CD4-positive, alpha-beta memory T cell (primary cell): Measurements from ENCODE around the gene ATP13A2. TPM values are rescaled to one million over a fixed set of nuclear protein-coding genes. Genes with fewer than 3 reads are reported as not detected.

Experiments
- CTCF ChIA-PET: fragments of 350-600 bp; sonication (Branson Sonifier 250); formaldehyde crosslinking; loops from one replicate; lab custom pipeline; 2021; ENCODE audit warnings: inconsistent platforms; ENCODE audit not compliant: partially characterized antibody; lab: Charles Lee
- POLR2A ChIA-PET: fragments of 350-600 bp; sonication (Branson Sonifier 250); formaldehyde crosslinking; loops from one replicate; lab custom pipeline; 2021; ENCODE audit not compliant: partially characterized antibody; lab: Charles Lee
- DNase-seq, 5 donors: peaks; one replicate each; pipeline versions ENCODE4 v3.0.0 to v3.0.0-alpha.2; 2020 to 2022; ENCODE audit warnings: mixed read lengths in 1 of 5
- H3K27ac ChIP-seq: one replicate; pipeline ENCODE4 v1.7.0; 2013; ENCODE audit warnings: low read depth, low read length
- H3K27me3 ChIP-seq: 2 replicates; pipeline ENCODE4 v1.7.0; 2013; ENCODE audit warnings: mild to moderate bottlenecking, low read length, moderate library complexity; ENCODE audit not compliant: insufficient read depth
- H3K36me3 ChIP-seq: 2 replicates; pipeline ENCODE4 v1.7.0; 2013; ENCODE audit warnings: mild to moderate bottlenecking, low read length, moderate library complexity; ENCODE audit not compliant: insufficient read depth
- H3K4me1 ChIP-seq: 2 replicates; pipeline ENCODE4 v1.7.0; 2013; ENCODE audit warnings: mild to moderate bottlenecking, low read length, moderate library complexity; ENCODE audit not compliant: insufficient read depth
- H3K4me3 ChIP-seq, 2 donors: one replicate each; pipeline ENCODE4 v1.7.0; 2013; ENCODE audit warnings: low read length in 2 of 2, mild to moderate bottlenecking in 1 of 2
- H3K9me3 ChIP-seq, 2 donors: one replicate each; pipeline ENCODE4 v1.7.0; 2013; ENCODE audit warnings: low read length in 2 of 2, control low read depth in 1 of 2; ENCODE audit not compliant: control insufficient read depth in 1 of 2
- H3K27ac Mint-ChIP-seq, 7 donors: one replicate each; pipeline ENCODE4 v1.8.0; 2020 to 2021; ENCODE audit warnings: mixed read lengths in 7 of 7, mild to moderate bottlenecking in 6 of 7, inconsistent platforms in 3 of 7, moderate library complexity in 3 of 7
- H3K27me3 Mint-ChIP-seq, 2 donors: one replicate each; pipeline ENCODE4 v1.8.0; 2020 to 2021; ENCODE audit warnings: mixed read lengths in 2 of 2
- H3K36me3 Mint-ChIP-seq, 2 donors: one replicate each; pipeline ENCODE4 v1.8.0; 2020 to 2021; ENCODE audit warnings: mixed read lengths in 2 of 2, inconsistent platforms in 1 of 2, mild to moderate bottlenecking in 1 of 2
- H3K4me1 Mint-ChIP-seq, 4 donors: one replicate each; pipeline ENCODE4 v1.8.0; 2020 to 2021; ENCODE audit warnings: mixed read lengths in 4 of 4, mild to moderate bottlenecking in 1 of 4
- H3K4me3 Mint-ChIP-seq, 8 donors: one replicate each; pipeline ENCODE4 v1.8.0; 2020 to 2021; ENCODE audit warnings: mixed read lengths in 8 of 8, mild to moderate bottlenecking in 7 of 8, moderate library complexity in 6 of 8, inconsistent platforms in 3 of 8
- H3K9me3 Mint-ChIP-seq, 8 donors: one replicate each; pipeline ENCODE4 v1.8.0; 2020 to 2021; ENCODE audit warnings: mixed read lengths in 8 of 8, mild to moderate bottlenecking in 5 of 8, inconsistent platforms in 3 of 8, moderate library complexity in 1 of 8
- intact Hi-C: fragments of 100-400 bp; cut with micrococcal nuclease; formaldehyde crosslinking; loops from one replicate; pipeline ENCODE4 v1.15.1; 2023
- polyA plus RNA-seq, 2 donors: library from polyadenylated mRNA; unstranded; fragments of 300-500 nt; fragmentation: Illumina TruSeq; gene quantifications; one replicate each; pipeline ENCODE4 v1.2.3, GENCODE V29; 2021
- total RNA-seq, 2 experiments: library from RNA; stranded (reverse); gene quantifications; one replicate each; pipeline ENCODE4 v1.2.3, GENCODE V29; 2021

ATP13A2 gene
- total and polyA plus RNA-seq, 4 experiments from 2014 or later, result 24.6 to 60.4 (median 55.6) TPM

- POLR2A ChIA-PET, result no interaction called here
- no peaks in the 10 kb centered on the region for H3K4me1 Mint-ChIP-seq
- no peaks in the 10 kb centered on the region for H3K9me3 Mint-ChIP-seq
- peaks cover 16 to 39% of the 10 kb centered on the region in 2 donors for H3K36me3 Mint-ChIP-seq
- Histone ChIP-seq H3K9me3 (no peaks in the 10 kb centered on the region), H3K27ac (no peak overlapping the region), H3K36me3 (peaks cover 20% of the 10 kb centered on the region), H3K4me1 (no peaks in the 10 kb centered on the region), H3K27me3 (no peaks in the 10 kb centered on the region), H3K4me3 (no peak overlapping the region)
- H3K27ac Mint-ChIP-seq, result no peak overlapping the region
- H3K4me3 Mint-ChIP-seq, result no peak overlapping the region
- intact Hi-C loops, result no loop called here
- CTCF ChIA-PET, result no interaction called here
- H3K27me3 Mint-ChIP-seq, result no peaks in the 10 kb centered on the region
- DNase-seq, result no peak
These were observed 18.1 kb downstream of the ATP13A2 start for GRCh38 chr1:16993521-16994038.

GRCh38 chr1:16992675-16993074, 19.1 kb downstream of the ATP13A2 start:
- DNase-seq, result no peak

GRCh38 chr1:16992102-16992501, 19.6 kb downstream of the ATP13A2 start:
- POLR2A ChIA-PET, result no interaction called here
- H3K9me3 Mint-ChIP-seq, result no peaks in the 10 kb centered on the region
- CTCF ChIA-PET, result no interaction called here
- H3K4me1 Mint-ChIP-seq, result no peaks in the 10 kb centered on the region
- H3K36me3 Mint-ChIP-seq, result peaks cover 18 to 36% of the 10 kb centered on the region in 2 donors
- no peak overlapping the region for H3K4me3 Mint-ChIP-seq
- Histone ChIP-seq H3K4me1 (no peaks in the 10 kb centered on the region), H3K36me3 (peaks cover 22% of the 10 kb centered on the region), H3K9me3 (no peaks in the 10 kb centered on the region), H3K4me3 (no peak overlapping the region), H3K27me3 (no peaks in the 10 kb centered on the region), H3K27ac (no peak overlapping the region)
- intact Hi-C loops, result no loop called here
- DNase-seq, result peak in 1 of 5 donors; percentile 15
- H3K27me3 Mint-ChIP-seq, result no peaks in the 10 kb centered on the region
- H3K27ac Mint-ChIP-seq, result no peak overlapping the region

More at GRCh38 chr1:16992675-16993074, 19.1 kb downstream of the ATP13A2 start:
- Histone ChIP-seq H3K27ac (no peak overlapping the region), H3K27me3 (no peaks in the 10 kb centered on the region), H3K9me3 (no peaks in the 10 kb centered on the region), H3K4me3 (no peak overlapping the region), H3K36me3 (peaks cover 21% of the 10 kb centered on the region), H3K4me1 (no peaks in the 10 kb centered on the region)
- no peak overlapping the region for H3K4me3 Mint-ChIP-seq
- no peaks in the 10 kb centered on the region for H3K27me3 Mint-ChIP-seq
- CTCF ChIA-PET, result no interaction called here
- H3K9me3 Mint-ChIP-seq, result no peaks in the 10 kb centered on the region
- POLR2A ChIA-PET, result no interaction called here
- no peak overlapping the region for H3K27ac Mint-ChIP-seq
- H3K4me1 Mint-ChIP-seq, result no peaks in the 10 kb centered on the region
- intact Hi-C loops, result no loop called here
- H3K36me3 Mint-ChIP-seq, result peaks cover 17 to 37% of the 10 kb centered on the region in 2 donors

- no peaks in the 10 kb centered on the region for H3K4me1 Mint-ChIP-seq
- no peak for DNase-seq
- Histone ChIP-seq H3K9me3 (no peaks in the 10 kb centered on the region), H3K36me3 (peaks cover 22% of the 10 kb centered on the region), H3K27ac (no peak overlapping the region), H3K4me1 (no peaks in the 10 kb centered on the region), H3K27me3 (no peaks in the 10 kb centered on the region), H3K4me3 (no peak overlapping the region)
- H3K4me3 Mint-ChIP-seq, result no peak overlapping the region
- intact Hi-C loops, result no loop called here
- no peaks in the 10 kb centered on the region for H3K9me3 Mint-ChIP-seq
- CTCF ChIA-PET, result no interaction called here
- POLR2A ChIA-PET, result no interaction called here
- no peak overlapping the region for H3K27ac Mint-ChIP-seq
- H3K36me3 Mint-ChIP-seq, result peaks cover 18 to 37% of the 10 kb centered on the region in 2 donors
- no peaks in the 10 kb centered on the region for H3K27me3 Mint-ChIP-seq
These were observed 20.2 kb downstream of the ATP13A2 start for GRCh38 chr1:16991571-16991970.

GRCh38 chr1:16989676-16990391, 21.9 kb downstream of the ATP13A2 start:
- intact Hi-C loops, result no loop called here
- H3K4me1 ChIP-seq, result no peaks in the 10 kb centered on the region
- H3K36me3 ChIP-seq, result peaks cover 17% of the 10 kb centered on the region
- no peaks in the 10 kb centered on the region for H3K9me3 ChIP-seq
- no peak overlapping the region for H3K4me3 ChIP-seq
- no peak for DNase-seq
- no peak overlapping the region for H3K27ac ChIP-seq
- H3K27me3 Mint-ChIP-seq, result no peaks in the 10 kb centered on the region
- H3K27me3 ChIP-seq, result no peaks in the 10 kb centered on the region
- H3K4me3 Mint-ChIP-seq, result no peak overlapping the region
- POLR2A ChIA-PET, result no interaction called here
- CTCF ChIA-PET, result no interaction called here
- H3K4me1 Mint-ChIP-seq, result no peaks in the 10 kb centered on the region
- no peak overlapping the region for H3K27ac Mint-ChIP-seq
- no peaks in the 10 kb centered on the region for H3K9me3 Mint-ChIP-seq
- H3K36me3 Mint-ChIP-seq, result peaks cover 18 to 31% of the 10 kb centered on the region in 2 donors

- Mint-ChIP-seq H3K27me3 (peaks cover 2 to 4% of the 10 kb centered on the region in 2 donors), H3K4me1 (no peaks in the 10 kb centered on the region), H3K9me3 (no peaks in the 10 kb centered on the region), H3K27ac (no peak overlapping the region), H3K4me3 (no peak overlapping the region), H3K36me3 (peaks cover 18 to 31% of the 10 kb centered on the region in 2 donors)
- intact Hi-C loops, result no loop called here
- no peak overlapping the region for H3K4me3 ChIP-seq
- H3K27me3 ChIP-seq, result no peaks in the 10 kb centered on the region
- H3K9me3 ChIP-seq, result no peaks in the 10 kb centered on the region
- H3K4me1 ChIP-seq, result no peaks in the 10 kb centered on the region
- DNase-seq, result no peak
- CTCF ChIA-PET, result no interaction called here
- no peak overlapping the region for H3K27ac ChIP-seq
- POLR2A ChIA-PET, result no interaction called here
- H3K36me3 ChIP-seq, result peaks cover 17% of the 10 kb centered on the region
These were observed 23.5 kb downstream of the ATP13A2 start for GRCh38 chr1:16988210-16988609.

GRCh38 chr1:16986962-16987361, 24.8 kb downstream of the ATP13A2 start:
- H3K27me3 ChIP-seq, result no peaks in the 10 kb centered on the region
- no peaks in the 10 kb centered on the region for H3K4me1 Mint-ChIP-seq
- DNase-seq, result no peak
- no peak overlapping the region for H3K4me3 ChIP-seq
- H3K9me3 Mint-ChIP-seq, result no peaks in the 10 kb centered on the region
- H3K4me1 ChIP-seq, result no peaks in the 10 kb centered on the region
- peaks cover 6 to 7% of the 10 kb centered on the region in 2 donors for H3K27me3 Mint-ChIP-seq
- H3K36me3 Mint-ChIP-seq, result peaks cover 18 to 29% of the 10 kb centered on the region in 2 donors
- H3K27ac Mint-ChIP-seq, result no peak overlapping the region
- H3K36me3 ChIP-seq, result peaks cover 17% of the 10 kb centered on the region
- no peak overlapping the region for H3K27ac ChIP-seq
- H3K4me3 Mint-ChIP-seq, result no peak overlapping the region
- intact Hi-C loops, result no loop called here
- POLR2A ChIA-PET, result no interaction called here
- CTCF ChIA-PET, result no interaction called here
- H3K9me3 ChIP-seq, result no peaks in the 10 kb centered on the region
